ENCODE measurements around the gene C16orf46. TPM values are rescaled to one million over a fixed set of nuclear protein-coding genes. Genes with fewer than 3 reads are reported as not detected.

The C16orf46 gene
- total and polyA plus RNA-seq, 2 of the 4 experiments (the other 2 are of a cell fraction): 0.27 to 0.72 TPM

DNA sequence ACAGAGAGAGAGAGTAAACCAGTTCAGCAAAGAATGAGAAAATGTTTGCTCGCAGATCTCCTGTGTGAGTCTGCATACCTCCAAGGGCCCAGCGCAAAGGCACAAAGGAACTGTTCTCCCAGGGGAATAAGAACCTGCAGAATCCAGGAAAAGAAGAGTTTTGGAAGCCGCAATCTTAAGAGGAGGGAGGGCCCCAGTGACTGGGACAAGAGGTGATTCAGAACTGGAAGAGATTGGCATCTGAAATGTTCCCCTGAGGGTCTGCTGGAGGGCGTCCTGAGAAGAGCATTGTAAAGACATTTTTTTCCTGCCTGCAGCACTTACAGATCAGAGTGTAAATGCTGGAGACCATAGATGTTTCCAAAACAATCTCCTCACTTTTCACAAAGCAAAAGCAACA, 35.3 kb downstream of the C16orf46 start:
- no peak overlapping the region for H2BK15ac ChIP-seq (ENCODE audit: low read depth, low read length)
- no peak overlapping the region for H3K4me2 ChIP-seq (ENCODE audit: low read depth, low read length)
- peaks cover 31% of the 10 kb centered on the region for H3K36me3 ChIP-seq (ENCODE audit: control insufficient read depth, insufficient read depth, low read length)
- H2BK5ac ChIP-seq (ENCODE audit: low read depth, low read length, poor library complexity, severe bottlenecking): no peak overlapping the region
- no peak overlapping the region for H3K27ac ChIP-seq (ENCODE audit: insufficient read depth, low read length)
- ChIA-PET CTCF (no interaction called here), POLR2A (ENCODE audit: unreplicated experiment) (no interaction called here)
- no peak overlapping the region for H4K5ac ChIP-seq (ENCODE audit: low read depth, low read length)
- no peak overlapping the region for H3K14ac ChIP-seq (replicated peaks; ENCODE audit: low read depth, low read length)
- no peak overlapping the region for H2AK9ac ChIP-seq (replicated peaks; ENCODE audit: low read depth, low read length, poor library complexity)
- H2BK20ac ChIP-seq (ENCODE audit: low read depth, low read length): no peak overlapping the region
- no peak overlapping the region for H2BK120ac ChIP-seq (ENCODE audit: low read depth, low read length)
- ATAC-seq (ENCODE audit: low read depth) (no peak), DNase-seq (no peak)
- no peak overlapping the region for H3K23ac ChIP-seq (ENCODE audit: low read depth, low read length)
- H3K18ac ChIP-seq (ENCODE audit: low read depth, low read length): no peak overlapping the region
- no peak overlapping the region for H4K8ac ChIP-seq (ENCODE audit: low read depth in 2 of 2, low read length in 2 of 2)
- in situ Hi-C loops (cut with MboI; ENCODE audit: low sequenced_read_pairs): loop anchor here (25.0 kb wide), 1 partner anchor 696 kb away; no protein-coding TSS in a partner anchor
- peaks cover 2% of the 10 kb centered on the region; the same call in 1 of the 2 replicates for H3K4me1 ChIP-seq (ENCODE audit: control insufficient read depth, insufficient read depth, low read length)
- no TSS peak for BruUV-seq (replicated peaks)
- H3K9me3 ChIP-seq (ENCODE audit: control insufficient read depth, insufficient read depth, low read length): no peaks in the 10 kb centered on the region
- intact Hi-C loops (cut with micrococcal nuclease): no loop called here
- peaks cover 31 to 34% of the 10 kb centered on the region in 2 experiments for H3K79me1 ChIP-seq (ENCODE audit: low read depth in 1 of 2, low read length in 2 of 2)
- H3K9ac ChIP-seq (ENCODE audit: low read depth, low read length): no peak overlapping the region
- H2AK5ac ChIP-seq (ENCODE audit: low read depth, low read length): no peak overlapping the region
- H2AFZ ChIP-seq (replicated peaks; ENCODE audit: low read length, poor library complexity): no peak overlapping the region
- dilution Hi-C loops (cut with HindIII; ENCODE audit: low sequenced_read_pairs, unreplicated experiment): no loop called here
- H3K4ac ChIP-seq (ENCODE audit: low read depth, low read length): no peak overlapping the region
- H3K9me1 ChIP-seq (ENCODE audit: insufficient read depth, low read length): peaks cover 13% of the 10 kb centered on the region; the same call in 1 of the 2 replicates
- H3K4me3 ChIP-seq (ENCODE audit: insufficient read depth, low read depth, low read length): no peak overlapping the region
- 92% methylated on average over 2 of the region's 4 CpGs; no CpG with 5 or more reads in 1 of the 2 experiments for whole genome bisulfite sequencing, 2 experiments (ENCODE audit: extremely low coverage in 2 of 2, insufficient read length in 1 of 2)
- H3K27me3 ChIP-seq (ENCODE audit: control insufficient read depth, insufficient read depth, low read length): no peaks in the 10 kb centered on the region
- TF ChIP-seq CHD1 (IDR thresholded peaks at IDR 0.05; ENCODE audit: low read depth, low read length): no peak
- H4K91ac ChIP-seq (ENCODE audit: insufficient read depth, low read depth, low read length): no peak overlapping the region
- H3K56ac ChIP-seq (ENCODE audit: extremely low read depth, insufficient read depth, low read length): no peak overlapping the region
- peaks cover 7% of the 10 kb centered on the region; the same call in 1 of the 2 replicates for H4K20me1 ChIP-seq (ENCODE audit: insufficient read depth, low read length)
